Measurements from ENCODE around the gene PRMT2.
"Not testable (repeated sequence)": the region's sequence is repeated elsewhere in the genome, so short reads cannot be mapped to it uniquely, and the experiment has no call there.

The PRMT2 gene

GRCh38 chr21:46618738-46619379 is 16.6 kb upstream of the PRMT2 start:
- no peak for DNase-seq

- DNase-seq = no peak
Measured at GRCh38 chr21:46619846-46620245, 15.6 kb upstream of the PRMT2 start.

- no peak for DNase-seq
Measured at GRCh38 chr21:46620846-46621245, 14.6 kb upstream of the PRMT2 start.

DNA sequence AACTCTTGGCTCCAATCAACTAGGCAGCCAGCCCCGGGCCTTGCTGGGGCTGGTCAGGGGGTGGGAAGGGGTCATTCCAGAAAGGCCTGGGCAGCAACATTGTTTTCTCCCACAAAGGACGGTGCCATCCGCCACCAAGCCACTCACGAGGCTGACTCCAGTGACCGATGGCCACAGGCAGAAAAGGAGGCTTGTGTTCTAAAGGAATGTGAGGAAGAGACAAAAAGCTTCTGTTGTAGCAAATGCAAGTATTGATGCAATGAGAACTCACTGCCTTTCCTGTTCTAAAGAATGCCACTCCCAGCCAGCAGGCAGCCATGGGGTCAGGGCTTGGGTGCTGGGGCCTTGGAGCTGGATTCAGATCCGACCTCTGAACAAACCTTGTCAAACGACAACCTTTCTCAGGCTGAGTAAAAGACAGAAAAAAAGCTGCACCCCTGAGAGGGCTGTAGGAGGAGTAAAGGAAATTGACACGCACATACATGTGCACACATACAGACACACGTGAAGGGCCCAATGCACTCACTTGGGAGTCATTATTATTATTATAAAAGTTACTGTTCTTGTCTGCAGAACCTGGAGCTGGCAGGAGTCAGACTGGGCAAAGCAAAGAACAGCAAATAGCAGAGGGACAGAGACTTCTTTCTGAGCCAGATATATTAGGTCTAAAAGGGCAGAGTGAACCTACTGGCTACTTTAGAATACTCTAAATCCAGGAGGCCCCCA is 13.9 kb upstream of the PRMT2 start:
- DNase-seq = no peak

GRCh38 chr21:46622226-46622625 is 13.2 kb upstream of the PRMT2 start:
- peak; percentile 11 for DNase-seq

GRCh38 chr21:46624050-46624449 is 11.4 kb upstream of the PRMT2 start:
- no peak for DNase-seq

GRCh38 chr21:46625759-46626158 is 9.7 kb upstream of the PRMT2 start:
- no peak for DNase-seq

GRCh38 chr21:46626536-46626935 is 8.9 kb upstream of the PRMT2 start:
- no peak for DNase-seq

DNA sequence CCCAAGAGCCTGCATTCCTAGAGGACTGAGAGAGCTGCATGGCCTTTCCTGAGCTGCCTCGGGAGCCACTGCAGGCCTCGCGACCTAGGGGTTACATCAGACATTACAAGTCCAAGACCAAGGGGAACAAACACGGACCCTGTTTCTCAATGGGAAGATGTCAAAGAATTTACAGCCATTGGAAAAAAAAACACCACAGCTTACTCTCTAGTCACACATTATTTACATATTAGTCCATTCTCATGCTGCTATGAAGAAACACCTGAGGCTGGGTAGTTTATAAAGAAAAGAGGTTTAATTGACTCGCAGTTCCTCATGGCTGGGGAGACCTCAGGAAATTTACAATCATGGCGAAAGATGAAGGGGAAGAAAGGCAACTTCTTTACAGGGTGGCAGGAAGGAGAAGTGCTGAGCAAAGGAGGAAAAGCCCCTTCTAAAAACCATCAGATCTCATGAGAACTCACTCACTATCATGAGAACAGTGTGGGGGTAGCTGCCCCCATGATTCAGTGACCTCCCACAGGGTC is 8.4 kb upstream of the PRMT2 start:
- no peak for DNase-seq

GRCh38 chr21:46627726-46628125 is 7.7 kb upstream of the PRMT2 start:
- no peak for DNase-seq

DNA sequence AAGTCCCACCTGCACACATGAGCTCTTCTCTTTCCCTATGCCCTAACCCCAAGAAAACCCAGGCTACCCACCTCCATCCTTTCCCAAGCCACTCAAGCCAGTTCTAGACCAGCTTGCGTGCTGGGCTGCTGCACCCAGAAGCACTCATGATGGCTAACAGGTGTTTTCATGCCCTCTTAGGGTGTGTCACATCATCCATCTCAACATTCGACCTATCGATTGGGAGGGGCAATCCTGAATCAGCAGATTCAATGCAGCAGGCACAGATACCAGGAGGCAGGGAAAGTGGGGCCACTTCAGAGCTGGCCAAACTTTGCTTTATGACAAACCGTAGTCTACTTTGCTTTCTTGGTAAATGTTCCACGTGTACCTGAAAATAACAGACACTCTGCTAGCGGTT is 6.6 kb upstream of the PRMT2 start:
- DNase-seq = no peak

- DNase-seq = not testable (repeated sequence)
Measured at GRCh38 chr21:46630915-46631314, 4.6 kb upstream of the PRMT2 start.

DNA sequence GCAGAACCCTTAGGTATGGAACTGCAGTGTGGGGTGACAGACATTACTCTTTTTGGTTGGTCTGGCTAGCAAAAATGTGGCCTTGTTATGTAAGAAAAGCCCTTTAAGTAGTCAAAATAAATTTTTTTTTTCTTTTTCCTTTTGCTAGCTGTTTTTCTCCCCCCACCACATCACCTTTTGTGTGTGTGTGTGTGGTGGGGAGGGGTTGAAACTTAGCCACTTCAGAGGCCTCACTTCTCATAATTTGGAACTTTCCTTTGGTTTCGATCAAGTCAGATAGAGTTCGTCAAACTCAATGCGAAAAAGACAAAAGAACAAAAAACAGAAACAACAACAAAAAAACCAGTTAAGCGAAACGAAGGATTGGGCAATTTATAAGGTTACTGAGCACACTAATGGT is 1.9 kb upstream of the PRMT2 start:
- DNase-seq = no peak

DNA sequence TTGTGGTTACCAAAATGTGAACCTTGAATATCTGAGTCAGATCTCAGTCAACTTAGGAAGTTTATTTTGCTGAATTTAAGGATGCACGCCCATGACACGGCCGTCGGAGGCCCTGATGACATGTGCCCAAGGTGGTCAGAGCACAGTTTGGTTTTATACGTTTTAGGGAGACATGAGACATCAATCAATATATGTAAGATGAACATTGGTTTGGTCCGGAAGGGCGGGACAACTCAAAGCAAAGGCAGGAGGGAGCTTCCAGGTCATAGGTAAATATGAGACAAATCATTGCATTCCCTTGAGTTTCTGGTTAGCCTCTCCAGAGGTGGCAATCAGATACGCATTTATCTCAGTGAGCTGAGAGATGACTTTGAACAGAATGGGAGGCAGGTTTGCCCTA is 1.0 kb upstream of the PRMT2 start:
- DNase-seq = no peak

DNA sequence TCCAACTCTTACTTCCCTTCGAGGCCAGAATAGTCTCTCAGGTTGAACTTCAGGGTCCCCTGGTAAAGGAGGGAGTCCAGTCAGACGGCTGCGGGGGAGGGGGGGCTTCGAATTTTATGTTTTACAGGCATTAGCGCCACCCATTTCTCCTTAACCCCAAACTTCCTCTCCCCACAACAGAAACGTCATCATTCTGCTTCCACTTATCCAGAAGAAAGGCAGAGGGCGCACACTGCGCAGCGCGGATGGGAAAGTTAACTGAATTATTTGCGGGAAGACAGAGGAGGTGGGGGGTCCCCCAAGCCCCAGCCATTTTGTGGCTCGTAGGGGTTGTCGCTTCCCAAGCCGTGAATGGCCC is 529 bp upstream of the PRMT2 start:
- DNase-seq = peak; percentile 77

- DNase-seq = no peak
Measured at GRCh38 chr21:46636181-46636512, 673 bp downstream of the PRMT2 start.

- DNase-seq = no peak
Measured at GRCh38 chr21:46636550-46637285, 1.2 kb downstream of the PRMT2 start.

DNA sequence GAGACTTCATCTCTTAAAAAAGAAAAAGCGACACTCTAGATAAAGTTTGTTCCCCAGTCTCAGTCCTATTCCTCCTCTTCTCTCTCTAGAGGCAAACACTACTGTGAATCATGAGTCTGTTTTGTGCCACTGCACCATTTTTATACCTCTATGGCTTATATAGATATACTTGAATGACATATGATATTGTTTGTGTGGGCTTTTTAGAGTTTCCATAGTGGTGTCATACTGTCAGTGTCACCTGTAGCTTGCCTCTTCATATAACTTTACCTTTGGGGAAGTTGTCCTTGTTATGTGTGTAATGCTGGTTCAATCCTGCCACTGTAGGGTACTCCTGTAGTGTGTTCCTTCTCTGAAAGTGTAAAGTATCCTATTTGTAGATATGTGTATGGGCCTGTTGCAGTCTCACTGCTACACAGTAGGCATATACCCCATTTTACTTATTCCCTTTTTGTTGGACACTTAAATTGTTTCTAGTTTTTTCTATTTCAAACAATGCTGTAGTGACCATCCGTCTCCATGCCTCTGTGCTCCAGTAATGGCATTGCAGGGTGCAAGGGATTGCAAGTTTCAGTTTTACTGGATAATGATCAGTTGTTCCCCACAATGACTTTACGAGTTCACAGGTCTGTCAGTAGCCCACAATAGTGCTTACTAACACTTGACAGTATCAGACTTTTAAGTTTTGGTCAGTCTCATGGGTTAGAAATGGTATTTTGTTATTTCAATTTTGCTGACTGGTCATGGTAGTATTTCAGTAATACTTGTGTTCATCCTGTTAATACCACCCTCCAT is 2.7 kb downstream of the PRMT2 start:
- no peak for DNase-seq

GRCh38 chr21:46639489-46640386 is 4.3 kb downstream of the PRMT2 start:
- peak; percentile 1 for DNase-seq

GRCh38 chr21:46641656-46642055 is 6.2 kb downstream of the PRMT2 start:
- no peak for DNase-seq

DNA sequence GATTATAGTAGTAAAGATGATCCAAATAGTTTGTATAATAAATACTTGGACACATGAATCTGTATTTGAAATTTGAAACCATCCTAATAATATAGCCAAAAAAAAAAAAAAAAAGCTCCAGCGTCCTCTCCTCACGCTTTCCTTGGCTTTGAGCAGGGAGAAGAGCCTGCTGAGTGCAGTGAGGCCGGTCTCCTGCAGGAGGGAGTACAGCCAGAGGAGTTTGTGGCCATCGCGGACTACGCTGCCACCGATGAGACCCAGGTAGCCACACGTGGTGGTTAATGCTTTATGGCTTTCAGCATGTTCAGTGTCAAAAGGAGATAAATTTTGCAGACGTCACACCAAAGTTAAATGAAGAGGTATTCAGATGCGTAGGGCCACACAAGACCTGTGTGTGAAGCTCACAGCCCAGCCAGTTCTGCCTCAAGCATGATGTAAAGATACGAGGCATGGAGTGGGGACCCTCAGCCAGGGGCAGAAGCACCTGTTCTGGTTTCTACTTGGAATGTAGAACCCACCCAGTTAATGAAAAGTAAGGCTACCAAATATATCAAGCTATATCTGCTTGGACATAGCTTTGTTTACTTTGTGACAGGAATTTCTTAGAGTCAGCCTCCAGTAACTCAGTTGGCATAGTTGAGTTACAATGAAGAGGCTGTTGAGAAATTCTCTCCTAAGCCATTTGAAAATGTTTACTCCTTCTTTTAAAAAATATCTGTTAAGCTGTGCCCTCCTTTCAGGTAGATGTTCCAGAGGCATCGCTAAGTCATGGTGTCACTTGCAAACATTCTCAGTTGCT is 8.1 kb downstream of the PRMT2 start:
- DNase-seq = no peak
